Activated naive CD8-positive, alpha-beta T cell treated with anti-CD3 and anti-CD28 coated beads for 36 hours (primary cell): Measurements from ENCODE around the gene ACOX3. TPM values are rescaled to one million over a fixed set of nuclear protein-coding genes. Genes with fewer than 3 reads are reported as not detected.
"Not testable (repeated sequence)": the region's sequence is repeated elsewhere in the genome, so short reads cannot be mapped to it uniquely, and the experiment has no call there.

Experiments used
- DNase-seq: peaks from one replicate; pipeline ENCODE4 v3.0.0; 2021
- H3K27ac Mint-ChIP-seq: one replicate; pipeline ENCODE4 v1.8.0; 2022; ENCODE audit warnings: mild to moderate bottlenecking, moderate library complexity, mixed read lengths
- H3K27me3 Mint-ChIP-seq: one replicate; pipeline ENCODE4 v1.8.0; 2022; ENCODE audit warnings: mild to moderate bottlenecking, mixed read lengths
- H3K36me3 Mint-ChIP-seq: one replicate; pipeline ENCODE4 v1.8.0; 2021; ENCODE audit warnings: mild to moderate bottlenecking, mixed read lengths
- H3K4me1 Mint-ChIP-seq: one replicate; pipeline ENCODE4 v1.8.0; 2021; ENCODE audit warnings: mixed read lengths
- H3K4me3 Mint-ChIP-seq: one replicate; pipeline ENCODE4 v1.8.0; 2022; ENCODE audit warnings: mild to moderate bottlenecking, moderate library complexity, mixed read lengths
- H3K9me3 Mint-ChIP-seq: one replicate; pipeline ENCODE4 v1.8.0; 2022; ENCODE audit warnings: mixed read lengths
- total RNA-seq, 2 experiments: library from RNA; stranded (reverse); gene quantifications; one replicate each; pipeline ENCODE4 v1.2.3, GENCODE V29; 2021

Gene ACOX3
- total RNA-seq, 2 experiments from 2014 or later: 13.9 to 16.4 TPM

GRCh38 chr4:8355864-8356565 lies 84.5 kb downstream of the ACOX3 start:
- no peaks in the 10 kb centered on the region for H3K27me3 Mint-ChIP-seq
- no peaks in the 10 kb centered on the region for H3K4me1 Mint-ChIP-seq
- H3K36me3 Mint-ChIP-seq: peaks cover 2% of the 10 kb centered on the region
- no peak overlapping the region for H3K4me3 Mint-ChIP-seq
- peaks cover 5% of the 10 kb centered on the region for H3K9me3 Mint-ChIP-seq
- no peak for DNase-seq
- H3K27ac Mint-ChIP-seq: no peak overlapping the region

DNA sequence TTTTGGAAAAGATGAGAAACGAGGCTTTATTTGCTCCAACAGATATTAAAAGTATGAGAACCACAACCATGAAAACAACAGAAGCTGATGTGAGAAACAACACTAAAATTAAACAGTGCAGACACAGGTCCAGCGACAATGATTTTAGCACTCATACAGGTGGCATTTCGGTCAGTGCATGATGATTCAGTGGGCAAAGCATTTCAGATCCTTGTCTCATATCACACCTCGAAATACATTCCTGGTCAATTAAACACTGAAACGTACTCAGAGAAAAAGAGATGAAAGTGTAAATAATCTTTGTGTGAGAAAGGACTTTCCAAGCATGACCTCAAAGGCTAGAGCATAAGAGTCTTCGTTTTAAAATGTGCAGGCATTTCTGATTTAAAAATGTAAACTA lies 85.2 kb downstream of the ACOX3 start:
- no peaks in the 10 kb centered on the region for H3K4me1 Mint-ChIP-seq
- H3K36me3 Mint-ChIP-seq: no peaks in the 10 kb centered on the region
- no peak overlapping the region for H3K27ac Mint-ChIP-seq
- no peak overlapping the region for H3K4me3 Mint-ChIP-seq
- H3K27me3 Mint-ChIP-seq: peaks cover 3% of the 10 kb centered on the region
- H3K9me3 Mint-ChIP-seq: peaks cover 2% of the 10 kb centered on the region
- DNase-seq: no peak

- Mint-ChIP-seq H3K4me1 (no peaks in the 10 kb centered on the region), H3K27ac (no peak overlapping the region), H3K36me3 (no peaks in the 10 kb centered on the region), H3K4me3 (no peak overlapping the region), H3K27me3 (peaks cover 3% of the 10 kb centered on the region), H3K9me3 (no peaks in the 10 kb centered on the region)
- DNase-seq: no peak
Measured at GRCh38 chr4:8353912-8354453, 86.5 kb downstream of the ACOX3 start.

- Mint-ChIP-seq H3K27ac (no peak overlapping the region), H3K27me3 (peaks cover 3% of the 10 kb centered on the region), H3K4me1 (no peaks in the 10 kb centered on the region), H3K9me3 (no peaks in the 10 kb centered on the region), H3K4me3 (no peak overlapping the region), H3K36me3 (no peaks in the 10 kb centered on the region)
- no peak for DNase-seq
Measured at GRCh38 chr4:8353158-8353669, 87.3 kb downstream of the ACOX3 start.

- Mint-ChIP-seq H3K4me1 (no peaks in the 10 kb centered on the region), H3K27ac (no peak overlapping the region), H3K9me3 (no peaks in the 10 kb centered on the region), H3K27me3 (peaks cover 3% of the 10 kb centered on the region), H3K36me3 (no peaks in the 10 kb centered on the region), H3K4me3 (no peak overlapping the region)
- DNase-seq: no peak
Measured at GRCh38 chr4:8352368-8353157, 88.0 kb downstream of the ACOX3 start.

GRCh38 chr4:8351931-8352367 lies 88.6 kb downstream of the ACOX3 start:
- H3K4me3 Mint-ChIP-seq: no peak overlapping the region
- no peaks in the 10 kb centered on the region for H3K4me1 Mint-ChIP-seq
- peaks cover 3% of the 10 kb centered on the region for H3K27me3 Mint-ChIP-seq
- no peaks in the 10 kb centered on the region for H3K9me3 Mint-ChIP-seq
- no peaks in the 10 kb centered on the region for H3K36me3 Mint-ChIP-seq
- no peak overlapping the region for H3K27ac Mint-ChIP-seq
- DNase-seq: no peak

DNA sequence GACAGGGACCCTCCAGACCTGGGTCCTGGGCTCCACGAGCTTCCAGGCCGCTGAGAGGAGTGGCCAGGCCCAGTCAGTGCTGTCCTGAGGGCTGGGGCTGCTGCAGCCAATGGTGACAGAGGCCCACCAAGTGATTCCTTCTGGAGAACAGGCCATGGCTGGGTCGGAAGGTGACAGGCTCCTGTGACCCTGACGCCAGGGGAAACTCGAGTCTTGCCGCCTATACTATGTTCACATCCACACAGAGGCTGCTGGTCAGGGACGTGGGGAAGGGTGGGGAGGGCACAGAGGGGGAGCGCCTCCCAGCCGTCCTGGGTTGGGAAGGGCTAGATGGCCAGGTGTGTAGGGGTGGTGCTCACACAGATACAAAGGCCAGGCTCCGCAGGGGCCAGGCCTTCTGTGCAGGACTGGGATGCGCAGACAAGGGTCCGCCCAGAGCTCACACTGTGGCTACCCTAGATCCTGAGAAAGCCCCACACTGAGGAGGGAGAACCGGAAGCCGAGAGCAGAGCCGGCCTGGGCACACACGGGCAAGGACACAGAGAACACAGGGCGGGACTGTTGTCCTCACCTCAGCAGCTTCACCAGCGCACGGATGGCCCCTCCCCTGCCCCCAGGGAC lies 89.6 kb downstream of the ACOX3 start:
- Mint-ChIP-seq H3K4me3 (no peak overlapping the region), H3K9me3 (no peaks in the 10 kb centered on the region), H3K27me3 (peaks cover 3% of the 10 kb centered on the region), H3K36me3 (no peaks in the 10 kb centered on the region), H3K4me1 (no peaks in the 10 kb centered on the region), H3K27ac (no peak overlapping the region)
- DNase-seq: no peak

- H3K4me3 Mint-ChIP-seq: no peak overlapping the region
- H3K36me3 Mint-ChIP-seq: no peaks in the 10 kb centered on the region
- no peak overlapping the region for H3K27ac Mint-ChIP-seq
- no peak for DNase-seq
- peaks cover 3% of the 10 kb centered on the region for H3K27me3 Mint-ChIP-seq
- no peaks in the 10 kb centered on the region for H3K4me1 Mint-ChIP-seq
- H3K9me3 Mint-ChIP-seq: no peaks in the 10 kb centered on the region
Measured at GRCh38 chr4:8350352-8350751, 90.2 kb downstream of the ACOX3 start.

GRCh38 chr4:8349664-8350236 lies 90.8 kb downstream of the ACOX3 start:
- Mint-ChIP-seq H3K27me3 (peaks cover 3% of the 10 kb centered on the region), H3K4me1 (no peaks in the 10 kb centered on the region), H3K36me3 (no peaks in the 10 kb centered on the region), H3K27ac (no peak overlapping the region), H3K4me3 (no peak overlapping the region), H3K9me3 (no peaks in the 10 kb centered on the region)
- no peak for DNase-seq

- DNase-seq, H3K9me3 Mint-ChIP-seq, H3K27me3 Mint-ChIP-seq, H3K4me3 Mint-ChIP-seq, H3K27ac Mint-ChIP-seq, H3K4me1 Mint-ChIP-seq, H3K36me3 Mint-ChIP-seq: not testable (repeated sequence)
Measured at GRCh38 chr4:8349236-8349635, 91.3 kb downstream of the ACOX3 start.

DNA sequence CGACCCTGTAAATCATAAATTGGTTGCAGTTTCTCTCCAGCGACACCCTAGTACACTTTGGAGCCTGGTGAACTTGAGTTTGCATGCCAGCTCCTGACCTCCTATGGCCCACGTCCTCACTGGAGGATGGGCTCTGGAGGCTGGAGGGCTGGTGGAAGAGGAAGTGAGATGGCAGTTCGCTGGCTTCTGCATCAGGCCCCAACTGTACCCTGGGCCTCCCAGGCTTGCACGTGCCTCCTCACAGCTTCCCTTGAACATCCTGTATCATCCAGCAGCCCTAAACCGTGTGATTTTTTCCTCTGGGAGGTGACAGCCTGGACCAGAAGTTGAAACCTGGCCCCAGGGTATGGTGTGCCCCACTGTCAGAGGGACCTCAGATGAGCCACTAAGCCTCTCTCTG lies 92.5 kb downstream of the ACOX3 start:
- no peak for DNase-seq

DNA sequence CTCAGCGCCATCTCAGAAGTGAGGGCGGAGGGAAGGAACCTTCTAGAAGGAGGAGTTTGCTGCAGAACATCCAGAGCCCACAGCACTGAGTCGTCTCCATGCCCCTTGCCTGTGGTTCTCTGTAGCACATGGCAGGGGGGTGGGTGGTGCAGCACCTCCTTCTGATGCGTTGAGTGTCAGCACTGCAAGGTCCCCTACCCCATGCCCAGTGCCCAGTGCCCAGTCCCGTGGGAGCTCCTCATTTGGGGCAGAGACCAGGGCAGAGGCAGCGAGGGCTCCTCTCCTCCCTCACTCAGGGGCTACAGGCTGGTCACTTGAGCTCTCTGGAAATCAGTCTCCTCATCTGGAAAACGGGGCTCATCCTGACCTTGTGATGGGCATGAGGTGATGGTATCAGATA lies 92.9 kb downstream of the ACOX3 start:
- DNase-seq: no peak

More for the DNA sequence above, 92.5 kb downstream of the ACOX3 start:
- Mint-ChIP-seq H3K27me3 (peaks cover 3% of the 10 kb centered on the region), H3K27ac (no peak overlapping the region), H3K4me3 (no peak overlapping the region), H3K4me1 (no peaks in the 10 kb centered on the region), H3K9me3 (no peaks in the 10 kb centered on the region), H3K36me3 (no peaks in the 10 kb centered on the region)

GRCh38 chr4:8346838-8347605 lies 93.5 kb downstream of the ACOX3 start:
- no peak overlapping the region for H3K27ac Mint-ChIP-seq
- H3K4me3 Mint-ChIP-seq: no peak overlapping the region
- DNase-seq: no peak
- H3K27me3 Mint-ChIP-seq: peaks cover 3% of the 10 kb centered on the region
- H3K9me3 Mint-ChIP-seq: no peaks in the 10 kb centered on the region
- no peaks in the 10 kb centered on the region for H3K36me3 Mint-ChIP-seq
- no peaks in the 10 kb centered on the region for H3K4me1 Mint-ChIP-seq

More for the DNA sequence above, 92.9 kb downstream of the ACOX3 start:
- H3K9me3 Mint-ChIP-seq: no peaks in the 10 kb centered on the region
- no peaks in the 10 kb centered on the region for H3K4me1 Mint-ChIP-seq
- no peaks in the 10 kb centered on the region for H3K36me3 Mint-ChIP-seq
- no peak overlapping the region for H3K27ac Mint-ChIP-seq
- H3K4me3 Mint-ChIP-seq: no peak overlapping the region
- H3K27me3 Mint-ChIP-seq: peaks cover 3% of the 10 kb centered on the region
